HG03378 (cell line): ENCODE measurements around the gene TPCN2.

Experiments used
- ATAC-seq: cut with Tn5 transposase; IDR thresholded peaks from one replicate; pipeline ENCODE4 v1.9.1; 2021; ENCODE audit warnings: mild to moderate bottlenecking, moderate library complexity; ENCODE audit not compliant: unreplicated experiment

TPCN2 gene

GRCh38 chr11:69180226-69180625, 131.5 kb downstream of the TPCN2 start:
- no peak for ATAC-seq

GRCh38 chr11:69180726-69181125, 132.0 kb downstream of the TPCN2 start:
- no peak for ATAC-seq

- ATAC-seq, result no peak
Measured at GRCh38 chr11:69183613-69184012, 134.9 kb downstream of the TPCN2 start.
